Liver (tissue), 9 donors: Measurements from ENCODE around the gene TRHDE. TPM values are rescaled to one million over a fixed set of nuclear protein-coding genes. Genes with fewer than 3 reads are reported as not detected.

ENCODE experiments used
- DNase-seq: peaks from one replicate; pipeline ENCODE4 v3.0.0-alpha.2; 2017; ENCODE audit warnings: low spot score
- H3K27ac ChIP-seq, 2 donors: one replicate each; pipeline ENCODE4 v1.7.0; 2013; ENCODE audit warnings: inconsistent platforms in 2 of 2, low read length in 2 of 2, control low read depth in 1 of 2, low read depth in 1 of 2, mild to moderate bottlenecking in 1 of 2
- H3K27me3 ChIP-seq, 4 donors: one replicate each; pipeline versions ENCODE4 v1.6.1 to v1.7.0; 2013; ENCODE audit warnings: low read length in 3 of 4, inconsistent platforms in 1 of 4, mild to moderate bottlenecking in 1 of 4, moderate library complexity in 1 of 4; ENCODE audit not compliant: control insufficient read depth in 4 of 4, insufficient read depth in 4 of 4
- H3K36me3 ChIP-seq, 4 donors: one replicate each; pipeline versions ENCODE4 v1.6.1 to v1.7.0; 2013; ENCODE audit warnings: low read length in 3 of 4, mild to moderate bottlenecking in 3 of 4, low read depth in 1 of 4, moderate library complexity in 1 of 4; ENCODE audit not compliant: control insufficient read depth in 4 of 4, insufficient read depth in 3 of 4
- H3K4me1 ChIP-seq, 4 donors: one replicate each; pipeline versions ENCODE4 v1.6.1 to v1.7.0; 2013; ENCODE audit warnings: low read length in 3 of 4, mild to moderate bottlenecking in 3 of 4, moderate library complexity in 1 of 4; ENCODE audit not compliant: control insufficient read depth in 4 of 4, insufficient read depth in 4 of 4
- H3K4me3 ChIP-seq, 3 donors: one replicate each; pipeline versions ENCODE4 v1.6.1 to v1.7.0; 2013; ENCODE audit warnings: low read length in 3 of 3, control low read depth in 1 of 3, low read depth in 1 of 3, mild to moderate bottlenecking in 1 of 3
- H3K9ac ChIP-seq, 2 donors: one replicate each; pipeline ENCODE4 v1.7.0; 2013; ENCODE audit warnings: low read length in 2 of 2, mild to moderate bottlenecking in 2 of 2, moderate library complexity in 2 of 2, control low read depth in 1 of 2, low read depth in 1 of 2
- H3K9me3 ChIP-seq, 4 donors: one replicate each; pipeline versions ENCODE4 v1.6.1 to v1.7.0; 2013; ENCODE audit warnings: low read length in 3 of 4; ENCODE audit not compliant: control insufficient read depth in 4 of 4
- ATF3 ChIP-seq: IDR thresholded peaks from 2 replicates; pipeline ENCODE4 v1.6.1; 2016; ENCODE audit warnings: antibody characterized with exemption
- CTCF ChIP-seq: fragments of 150-350 bp; IDR thresholded peaks from 2 replicates; pipeline ENCODE4 v1.5.1; 2017; ENCODE audit warnings: improper control_type of control experiment, low read depth, low read length; ENCODE audit not compliant: missing input control
- EGR1 ChIP-seq, 2 donors: IDR thresholded peaks; 2 replicates each; pipeline ENCODE4 v1.6.1; 2016 to 2018; ENCODE audit warnings: antibody characterized with exemption in 2 of 2, low read depth in 2 of 2
- FOXA1 ChIP-seq: IDR thresholded peaks from 2 replicates; pipeline ENCODE4 v1.6.1; 2016; ENCODE audit warnings: antibody characterized with exemption
- FOXA2 ChIP-seq: IDR thresholded peaks from 2 replicates; pipeline ENCODE4 v1.6.1; 2016; ENCODE audit warnings: antibody characterized with exemption
- HNF4A ChIP-seq, 2 donors: conservative IDR thresholded peaks; 2 replicates each; pipeline ENCODE4 v1.6.1; 2016; ENCODE audit warnings: antibody characterized with exemption in 2 of 2, mild to moderate bottlenecking in 2 of 2
- JUND ChIP-seq, 2 donors: IDR thresholded peaks; 2 replicates each; pipeline ENCODE4 v1.6.1; 2016; ENCODE audit warnings: antibody characterized with exemption in 2 of 2
- NR2F2 ChIP-seq: IDR thresholded peaks from 2 replicates; pipeline ENCODE4 v1.6.1; 2016; ENCODE audit warnings: antibody characterized with exemption
- REST ChIP-seq: IDR thresholded peaks from 2 replicates; pipeline ENCODE4 v1.6.1; 2016; ENCODE audit warnings: antibody characterized with exemption, mild to moderate bottlenecking
- RXRA ChIP-seq, 2 donors: IDR thresholded peaks; 2 replicates each; pipeline ENCODE4 v1.6.1; 2017 to 2018; ENCODE audit warnings: antibody characterized with exemption in 2 of 2, mild to moderate bottlenecking in 1 of 2
- SP1 ChIP-seq: IDR thresholded peaks from 2 replicates; pipeline ENCODE4 v1.6.1; 2018; ENCODE audit warnings: antibody characterized with exemption, mild to moderate bottlenecking
- TAF1 ChIP-seq: conservative IDR thresholded peaks from 2 replicates; pipeline ENCODE4 v1.6.1; 2016; ENCODE audit warnings: antibody characterized with exemption, mild to moderate bottlenecking
- ZBTB33 ChIP-seq: IDR thresholded peaks from 2 replicates; pipeline ENCODE4 v1.6.1; 2016; ENCODE audit warnings: antibody characterized with exemption
- WGBS: extraction: QIAGEN DNeasy Blood & Tissue Kit; methylation state at CpG from one replicate; pipeline ENCODE4 v1.1.7; 2013; 5-methylcytosine and 5-hydroxymethylcytosine counted together
- polyA plus RNA-seq, 2 donors: library from polyadenylated mRNA; stranded (reverse) in 1 of 2; unstranded in 1 of 2; fragments of 200-250 nt in 1 of 2; fragments of >200 nt in 1 of 2; fragmentation: Nextera tagmentation in 1 of 2; extraction: Ambion mirVana in 1 of 2; gene quantifications; one replicate each; pipeline versions ENCODE4 v1.2.1 to v1.2.3, GENCODE V29; 2013 to 2015
- total RNA-seq, 2 donors: library from RNA; depleted of rRNA; stranded (reverse); fragments of >200 nt; gene quantifications; one replicate each; pipeline ENCODE4 v1.2.3, GENCODE V29; 2014
- donor health status: healthy.
- donor health status: healthy.
- donor health status: healthy.
- donor health status: healthy.
- donor health status: healthy.

The TRHDE gene
- total and polyA plus RNA-seq, 4 donors, result 0.05 to 0.17 (median 0.14) TPM; not detected in 1

DNA sequence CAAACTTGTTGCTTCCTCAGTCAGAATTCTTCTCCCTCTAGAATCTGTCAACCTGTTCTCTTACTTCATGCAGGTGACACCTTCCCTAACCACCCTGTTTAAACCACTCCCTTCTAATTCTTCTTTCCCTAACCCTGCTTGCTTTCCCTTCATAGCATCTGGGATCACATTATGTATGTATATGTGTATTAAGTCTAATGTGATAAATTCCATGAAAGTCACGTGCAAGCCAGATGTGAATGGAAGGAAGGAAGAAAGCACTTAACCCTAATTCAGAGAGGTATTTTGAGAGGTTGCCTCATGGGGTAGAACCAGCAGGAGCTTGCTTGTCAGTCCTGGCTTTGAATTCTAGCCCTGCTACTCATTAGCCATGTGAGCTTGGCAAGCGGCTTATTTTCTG is 340.0 kb downstream of the TRHDE start:
- no peak for DNase-seq
- WGBS, result 49% methylated on average over 2 of the region's 2 CpGs
- Histone ChIP-seq H3K27me3 (no peaks in the 10 kb centered on the region), H3K36me3 (no peaks in the 10 kb centered on the region), H3K4me3 (no peak overlapping the region), H3K9ac (no peak overlapping the region), H3K27ac (no peak overlapping the region), H3K9me3 (no peaks in the 10 kb centered on the region), H3K4me1 (peaks cover 0 to 4% (median 0%) of the 10 kb centered on the region in 4 donors)
- no peak for TF ChIP-seq ZBTB33

DNA sequence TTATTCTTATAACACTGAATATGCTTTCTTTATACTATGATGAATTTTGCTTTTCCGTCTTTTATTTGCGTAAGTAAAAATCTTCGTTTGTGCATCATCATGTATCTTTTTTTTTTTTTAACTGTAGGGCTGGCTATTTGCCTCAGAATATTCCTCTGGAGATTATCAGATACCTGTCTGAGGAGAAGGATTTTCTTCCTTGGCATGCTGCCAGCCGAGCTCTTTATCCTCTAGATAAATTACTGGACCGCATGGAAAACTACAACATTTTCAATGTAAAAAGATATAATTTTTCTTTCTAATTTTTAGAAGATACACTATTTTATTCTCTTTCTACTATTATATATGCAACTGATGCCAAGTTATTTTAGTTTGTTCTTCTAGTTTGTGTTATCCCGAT is 346.6 kb downstream of the TRHDE start:
- Histone ChIP-seq H3K4me3 (no peak overlapping the region), H3K9me3 (no peaks in the 10 kb centered on the region), H3K27me3 (no peaks in the 10 kb centered on the region), H3K4me1 (no peaks in the 10 kb centered on the region), H3K36me3 (no peaks in the 10 kb centered on the region), H3K9ac (no peak overlapping the region), H3K27ac (no peak overlapping the region)
- no peak for DNase-seq
- TF ChIP-seq EGR1 (IDR thresholded peaks at IDR 0.05; ENCODE audit: low read depth in 2 of 2), result no peak
- TF ChIP-seq REST, result no peak
- no peak for TF ChIP-seq ZBTB33
- TF ChIP-seq NR2F2, result no peak
- TF ChIP-seq FOXA1, result no peak
- no peak for TF ChIP-seq JUND (IDR thresholded peaks at IDR 0.05)
- no peak for TF ChIP-seq CTCF
- TF ChIP-seq SP1, result no peak
- no peak for TF ChIP-seq TAF1
- TF ChIP-seq HNF4A (conservative IDR thresholded peaks at IDR 0.05), result no peak
- no peak for TF ChIP-seq RXRA (IDR thresholded peaks at IDR 0.05)
- no peak for TF ChIP-seq ATF3
- no peak for TF ChIP-seq FOXA2
- 82% methylated on average over 6 of the region's 6 CpGs for WGBS
